ENCODE measurements around the gene MAN1A1.

DNA sequence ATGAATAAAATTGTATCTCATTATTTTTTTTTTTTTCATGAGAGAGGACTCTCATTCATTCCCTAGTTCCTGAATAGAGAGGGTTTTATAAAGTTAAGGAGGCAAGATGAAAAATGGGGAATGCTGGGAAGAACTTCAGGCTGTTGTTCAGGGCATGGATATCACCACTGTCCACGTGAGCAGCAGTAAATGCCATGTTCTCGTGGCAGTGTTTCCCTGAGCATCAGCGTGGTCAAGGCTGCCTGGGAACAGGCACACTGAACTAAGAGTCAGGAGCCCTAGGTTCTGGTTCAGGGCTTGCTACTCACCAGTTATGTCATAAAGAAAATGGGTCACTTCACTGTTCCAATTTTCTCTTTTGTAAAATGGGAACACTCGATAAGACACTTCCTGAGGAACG, 93.2 kb downstream of the MAN1A1 start:
- no peak for TF ChIP-seq KLF16 (tag by site-specific recombination; IDR thresholded peaks at IDR 0.05)
- TF ChIP-seq, protein P1, sequence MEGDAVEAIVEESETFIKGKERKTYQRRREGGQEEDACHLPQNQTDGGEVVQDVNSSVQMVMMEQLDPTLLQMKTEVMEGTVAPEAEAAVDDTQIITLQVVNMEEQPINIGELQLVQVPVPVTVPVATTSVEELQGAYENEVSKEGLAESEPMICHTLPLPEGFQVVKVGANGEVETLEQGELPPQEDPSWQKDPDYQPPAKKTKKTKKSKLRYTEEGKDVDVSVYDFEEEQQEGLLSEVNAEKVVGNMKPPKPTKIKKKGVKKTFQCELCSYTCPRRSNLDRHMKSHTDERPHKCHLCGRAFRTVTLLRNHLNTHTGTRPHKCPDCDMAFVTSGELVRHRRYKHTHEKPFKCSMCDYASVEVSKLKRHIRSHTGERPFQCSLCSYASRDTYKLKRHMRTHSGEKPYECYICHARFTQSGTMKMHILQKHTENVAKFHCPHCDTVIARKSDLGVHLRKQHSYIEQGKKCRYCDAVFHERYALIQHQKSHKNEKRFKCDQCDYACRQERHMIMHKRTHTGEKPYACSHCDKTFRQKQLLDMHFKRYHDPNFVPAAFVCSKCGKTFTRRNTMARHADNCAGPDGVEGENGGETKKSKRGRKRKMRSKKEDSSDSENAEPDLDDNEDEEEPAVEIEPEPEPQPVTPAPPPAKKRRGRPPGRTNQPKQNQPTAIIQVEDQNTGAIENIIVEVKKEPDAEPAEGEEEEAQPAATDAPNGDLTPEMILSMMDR (tag by site-specific recombination; IDR thresholded peaks at IDR 0.05): no peak
- no peak for TF ChIP-seq GLIS1 (tag by site-specific recombination; IDR thresholded peaks at IDR 0.05)
- TF ChIP-seq ZBTB1 (tag by site-specific recombination; IDR thresholded peaks at IDR 0.05): no peak
- TF ChIP-seq ZNF76 (tag by site-specific recombination; IDR thresholded peaks at IDR 0.05; ENCODE audit: borderline replicate concordance, low read depth): no peak

Measured in HEK293 (cell line).